GM19240 (cell line): ENCODE measurements around the gene RBM42.
"Not testable (repeated sequence)": the region's sequence is repeated elsewhere in the genome, so short reads cannot be mapped to it uniquely, and the experiment has no call there.

Experiments
- DNase-seq: peaks from one replicate; pipeline ENCODE4 v3.0.0; 2011; ENCODE audit warnings: low spot score; ENCODE audit not compliant: insufficient read length

RBM42 gene

GRCh38 chr19:35628565-35629331 is at the start of gene RBM42:
Gene RBM42 (plus strand): TSS chr19:35629036. CDS start chr19:35629154, 118 bp downstream.
- peak; percentile 100 for DNase-seq

GRCh38 chr19:35582760-35583159 is 46.1 kb upstream of the RBM42 start:
- DNase-seq = no peak

- DNase-seq = no peak
Observed at GRCh38 chr19:35585848-35586247, 43.0 kb upstream of the RBM42 start, which contains the start of gene PMIS2. Gene PMIS2 (plus strand): TSS chr19:35586173. CDS start chr19:35586260, 87 bp downstream.

GRCh38 chr19:35587321-35587720 is 41.5 kb upstream of the RBM42 start:
- DNase-seq = no peak

GRCh38 chr19:35590875-35591274 is 38.0 kb upstream of the RBM42 start:
- DNase-seq = no peak

- DNase-seq = peak; percentile 30
Observed at GRCh38 chr19:35592226-35592625, 36.6 kb upstream of the RBM42 start.

- DNase-seq = not testable (repeated sequence)
Observed at GRCh38 chr19:35595026-35595425, 33.8 kb upstream of the RBM42 start.

- no peak for DNase-seq
Observed at GRCh38 chr19:35595928-35596327, 32.9 kb upstream of the RBM42 start.

GRCh38 chr19:35596366-35596999 is 32.4 kb upstream of the RBM42 start:
- DNase-seq = peak; percentile 47

- DNase-seq = no peak
Observed at GRCh38 chr19:35601971-35602370, 26.9 kb upstream of the RBM42 start.

GRCh38 chr19:35604436-35604835 is 24.4 kb upstream of the RBM42 start:
- DNase-seq = not testable (repeated sequence)

GRCh38 chr19:35607170-35607569 is 21.7 kb upstream of the RBM42 start:
- DNase-seq = not testable (repeated sequence)

- no peak for DNase-seq
Observed at GRCh38 chr19:35607661-35608060, 21.2 kb upstream of the RBM42 start.

GRCh38 chr19:35608251-35608650 is 20.6 kb upstream of the RBM42 start:
- DNase-seq = peak; percentile 51

GRCh38 chr19:35609851-35610353 is 18.9 kb upstream of the RBM42 start:
- DNase-seq = no peak

GRCh38 chr19:35612224-35612558 is 16.6 kb upstream of the RBM42 start:
- DNase-seq = no peak

GRCh38 chr19:35612559-35613321 is 16.1 kb upstream of the RBM42 start, which contains the start of gene HAUS5:
Gene HAUS5 (plus strand): TSS chr19:35612735. CDS start chr19:35612795, 60 bp downstream.
- peak; percentile 86 for DNase-seq

GRCh38 chr19:35613574-35613973 is 15.3 kb upstream of the RBM42 start:
- DNase-seq = no peak

GRCh38 chr19:35615036-35615435 is 13.8 kb upstream of the RBM42 start:
- DNase-seq = no peak

- DNase-seq = no peak
Observed at GRCh38 chr19:35618857-35619256, 10.0 kb upstream of the RBM42 start.

GRCh38 chr19:35619290-35619923 is 9.4 kb upstream of the RBM42 start:
- no peak for DNase-seq
